GM12891 (cell line): ENCODE measurements around the gene TIMM13.

ENCODE experiments used
- POLR2A ChIP-seq: IDR thresholded peaks from 2 replicates; pipeline ENCODE4 v1.6.1; 2011; ENCODE audit warnings: low read depth, low read length, control low read depth
- POLR2AphosphoS5 ChIP-seq: IDR thresholded peaks from 2 replicates; pipeline ENCODE4 v1.6.1; 2011; ENCODE audit warnings: low read depth, low read length, control low read depth
- SPI1 ChIP-seq: IDR thresholded peaks from 2 replicates; pipeline ENCODE4 v1.6.1; 2011; ENCODE audit warnings: low read depth, low read length, control low read depth
- TAF1 ChIP-seq: IDR thresholded peaks from 2 replicates; pipeline ENCODE4 v1.6.1; 2011; ENCODE audit warnings: low read depth, low read length, control low read depth

GRCh38 chr19:2449019-2449418 is 21.6 kb upstream of the TIMM13 start:
- TF ChIP-seq POLR2A (no peak), POLR2AphosphoS5 (no peak), SPI1 (no peak), TAF1 (no peak)
